Measurements from ENCODE around the gene SIL1.
"Not testable (repeated sequence)": the region's sequence is repeated elsewhere in the genome, so short reads cannot be mapped to it uniquely, and the experiment has no call there.

Gene SIL1

DNA sequence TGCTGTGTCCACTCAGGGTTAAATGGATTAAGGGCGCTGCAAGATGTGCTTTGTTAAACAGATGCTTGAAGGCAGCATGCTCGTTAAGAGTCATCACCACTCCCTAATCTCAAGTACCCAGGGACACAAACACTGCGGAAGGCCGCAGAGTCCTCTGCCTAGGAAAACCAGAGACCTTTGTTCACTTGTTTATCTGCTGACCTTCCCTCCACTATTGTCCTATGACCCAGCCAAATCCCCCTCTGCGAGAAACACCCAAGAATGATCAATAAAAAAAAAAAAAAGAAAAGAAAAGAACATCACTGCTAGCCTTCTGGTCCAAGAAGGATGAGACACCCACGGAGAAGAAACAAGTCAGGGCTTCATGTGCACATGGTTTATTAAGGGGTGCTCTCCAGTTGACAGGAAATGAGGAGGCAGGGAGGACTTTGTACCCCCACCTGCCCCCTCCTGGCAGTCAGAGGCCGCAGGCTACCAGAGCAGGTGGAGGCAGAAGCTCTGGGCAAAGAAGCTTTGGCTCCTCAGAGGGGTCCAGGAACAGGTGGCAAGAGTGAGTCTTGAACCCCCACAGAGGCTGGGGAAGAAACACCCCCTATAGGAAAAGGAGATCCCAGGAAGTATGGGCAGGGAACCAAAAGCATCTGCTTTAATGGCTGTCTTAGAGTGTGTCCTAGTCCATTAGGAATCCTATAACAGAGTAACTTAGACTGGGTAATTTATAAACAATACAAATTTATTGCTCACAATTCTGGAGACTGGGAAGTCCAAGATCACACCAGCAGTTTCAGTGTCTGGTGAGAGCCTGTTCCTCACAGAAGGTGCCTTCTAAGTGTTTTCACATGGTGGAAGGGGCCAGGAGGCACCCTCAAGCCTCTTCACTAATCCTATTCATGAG is 140.9 kb downstream of the SIL1 start:
- not testable (repeated sequence) for DNase-seq (ENCODE audit: low read depth); H3K4me3 ChIP-seq (ENCODE audit: low read depth, low read length)

DNA sequence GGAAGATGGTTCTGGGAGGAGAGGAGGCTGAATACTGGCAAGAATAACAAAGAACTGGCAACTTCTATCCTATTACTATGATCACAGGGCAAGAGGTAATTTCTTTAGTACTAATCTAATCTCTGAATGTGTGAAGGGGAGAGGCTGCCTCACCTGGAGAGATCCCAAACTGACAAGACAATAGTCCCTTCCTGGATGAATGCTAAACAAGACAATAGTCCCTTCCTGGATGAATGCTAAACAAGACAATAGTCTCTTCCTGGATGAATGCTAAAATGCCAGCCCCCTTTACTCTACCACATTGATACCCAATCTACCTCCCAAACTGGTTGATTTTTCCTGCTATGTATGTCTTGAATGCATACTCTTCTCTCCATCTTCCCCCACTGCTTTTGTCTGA is 145.2 kb downstream of the SIL1 start:
- DNase-seq (ENCODE audit: low read depth), result no peak
- H3K4me3 ChIP-seq (ENCODE audit: low read depth, low read length), result no peak overlapping the region

DNA sequence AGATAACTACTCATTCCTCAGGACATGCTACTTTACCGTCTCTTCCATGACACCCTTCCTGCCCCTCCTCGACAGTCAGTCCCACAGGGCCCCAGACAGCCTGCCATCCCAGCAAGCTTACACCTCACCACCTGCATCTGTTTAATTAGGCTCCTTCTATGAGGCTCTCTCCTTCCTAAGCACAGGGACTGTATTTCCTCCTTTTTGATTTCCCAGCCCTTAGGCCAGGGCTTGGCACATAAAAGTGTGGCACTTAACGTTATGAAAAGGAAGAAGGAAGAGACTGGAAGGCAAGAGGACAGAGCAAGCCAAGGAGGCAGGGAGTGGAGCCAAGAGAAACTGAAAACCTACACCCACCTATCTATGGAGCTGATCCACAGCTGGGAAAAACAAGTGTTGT is 146.8 kb downstream of the SIL1 start:
- no peak for DNase-seq (ENCODE audit: low read depth)

DNA sequence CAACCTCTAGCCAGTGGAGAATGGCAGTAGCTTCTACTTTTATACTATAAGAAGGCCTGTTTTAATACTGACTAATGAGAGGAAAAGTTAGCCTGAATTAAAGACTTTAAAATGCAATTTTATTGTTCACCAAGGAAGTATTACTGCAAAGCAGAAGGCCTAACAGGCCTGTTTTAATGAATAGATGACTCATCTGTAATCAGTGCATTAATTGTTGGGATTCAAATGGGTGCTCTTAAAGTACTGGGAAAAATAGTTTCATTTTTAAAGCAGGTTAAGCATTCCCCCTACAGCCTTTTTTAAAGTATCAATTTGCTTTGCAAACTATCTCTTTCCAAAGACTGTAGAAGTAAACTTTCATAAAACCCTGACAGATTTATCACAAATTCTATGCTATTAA is 147.7 kb downstream of the SIL1 start:
- no peak for DNase-seq (ENCODE audit: low read depth)
- H3K4me3 ChIP-seq (ENCODE audit: low read depth, low read length), result no peak overlapping the region

More for the DNA sequence above, 146.8 kb downstream of the SIL1 start:
- H3K4me3 ChIP-seq (ENCODE audit: low read depth, low read length), result no peak overlapping the region

DNA sequence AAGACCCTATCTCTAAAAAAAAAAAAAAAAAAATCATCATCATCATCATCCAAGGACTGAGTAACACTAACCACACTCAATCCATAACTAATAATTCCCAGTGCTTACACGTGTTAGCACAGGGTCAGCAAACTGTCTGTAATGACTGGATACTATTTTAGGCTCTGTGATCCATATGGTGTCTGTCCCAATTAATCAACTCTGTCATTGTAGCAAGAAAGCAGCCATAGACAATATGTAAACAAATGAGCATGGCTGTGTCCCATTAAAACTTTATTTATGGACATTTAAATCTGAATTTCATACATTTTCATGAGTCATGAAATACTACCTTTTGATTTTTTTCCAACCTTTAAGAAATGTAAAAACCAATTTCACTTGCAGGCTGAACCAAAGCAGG is 148.4 kb downstream of the SIL1 start:
- H3K4me3 ChIP-seq (ENCODE audit: low read depth, low read length), result no peak overlapping the region
- no peak for DNase-seq (ENCODE audit: low read depth)

DNA sequence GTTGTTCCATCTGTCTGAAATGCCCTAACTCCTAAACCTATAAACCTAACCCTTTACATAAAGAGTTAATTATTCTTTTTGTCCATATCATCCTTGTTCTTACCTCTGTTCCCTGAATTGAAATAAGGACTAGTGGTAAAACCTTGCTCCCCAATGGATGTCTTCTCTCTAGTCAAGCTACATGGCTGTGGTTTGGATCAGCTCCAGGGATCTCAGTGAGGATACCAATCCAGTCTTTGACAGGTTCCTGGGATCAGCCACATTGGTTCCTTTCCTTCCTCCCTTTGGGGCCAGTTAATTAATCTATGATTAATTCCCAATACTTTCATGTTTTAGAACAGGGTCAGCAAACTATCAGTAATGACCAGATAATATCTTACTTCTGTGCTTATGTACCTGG is 151.6 kb downstream of the SIL1 start:
- DNase-seq (ENCODE audit: low read depth), result no peak
- no peak overlapping the region for H3K4me3 ChIP-seq (ENCODE audit: low read depth, low read length)

DNA sequence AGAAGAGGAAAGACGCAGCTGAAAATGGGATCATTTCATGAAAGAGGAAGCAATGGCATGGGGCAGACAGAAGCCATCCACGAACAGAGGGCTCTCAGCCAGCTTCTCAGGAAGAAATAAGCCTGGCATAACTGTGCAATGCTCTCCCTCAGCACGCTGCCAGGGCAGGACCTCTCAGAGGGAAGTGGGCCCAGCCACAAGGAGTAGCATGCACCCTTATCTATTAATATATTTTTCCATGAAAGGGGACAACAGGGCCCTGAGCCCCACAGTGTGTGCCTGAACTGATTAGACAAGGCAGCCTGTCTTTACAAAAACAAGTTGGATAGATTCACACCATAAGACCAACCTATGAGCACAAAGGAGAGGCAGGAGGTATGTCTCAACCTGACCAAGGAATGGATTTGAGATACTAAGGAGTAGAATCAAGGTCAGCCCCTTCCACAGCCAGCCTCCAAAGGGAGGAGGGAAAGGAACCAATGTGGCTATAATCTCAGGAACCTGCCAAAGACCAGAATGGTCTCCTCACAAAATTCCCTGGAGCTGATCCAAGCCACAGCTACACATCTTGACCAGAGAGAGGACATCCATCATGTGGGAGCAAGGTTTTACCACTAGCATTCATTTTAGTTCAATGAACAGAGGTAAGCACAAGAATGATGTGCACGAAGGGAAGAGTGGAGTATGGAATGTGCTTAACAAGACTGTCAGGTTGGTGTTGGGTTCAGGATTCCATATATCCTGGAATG is 154.8 kb downstream of the SIL1 start:
- no peak overlapping the region for H3K4me3 ChIP-seq (ENCODE audit: low read depth, low read length)
- no peak for DNase-seq (ENCODE audit: low read depth)

DNA sequence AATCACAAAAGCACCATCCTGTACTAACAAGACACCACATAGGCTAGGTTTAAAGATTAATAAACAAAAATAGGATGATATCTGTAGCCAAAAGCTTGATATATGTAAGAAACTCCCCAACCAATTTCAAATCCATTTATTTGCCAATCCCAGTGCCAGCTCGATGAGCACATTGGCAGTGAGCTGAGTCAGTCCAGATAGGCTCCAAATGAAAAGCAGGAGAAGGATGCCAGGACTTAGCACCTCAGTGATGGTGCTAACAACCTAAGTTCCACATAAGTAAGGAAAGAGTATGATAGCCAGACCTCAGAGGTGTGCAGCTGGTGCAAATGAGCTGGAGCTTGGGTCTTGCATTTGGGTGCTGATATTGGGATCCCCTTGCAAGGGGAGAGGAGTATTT is 158.1 kb downstream of the SIL1 start:
- no peak overlapping the region for H3K4me3 ChIP-seq (ENCODE audit: low read depth, low read length)
- DNase-seq (ENCODE audit: low read depth), result no peak

DNA sequence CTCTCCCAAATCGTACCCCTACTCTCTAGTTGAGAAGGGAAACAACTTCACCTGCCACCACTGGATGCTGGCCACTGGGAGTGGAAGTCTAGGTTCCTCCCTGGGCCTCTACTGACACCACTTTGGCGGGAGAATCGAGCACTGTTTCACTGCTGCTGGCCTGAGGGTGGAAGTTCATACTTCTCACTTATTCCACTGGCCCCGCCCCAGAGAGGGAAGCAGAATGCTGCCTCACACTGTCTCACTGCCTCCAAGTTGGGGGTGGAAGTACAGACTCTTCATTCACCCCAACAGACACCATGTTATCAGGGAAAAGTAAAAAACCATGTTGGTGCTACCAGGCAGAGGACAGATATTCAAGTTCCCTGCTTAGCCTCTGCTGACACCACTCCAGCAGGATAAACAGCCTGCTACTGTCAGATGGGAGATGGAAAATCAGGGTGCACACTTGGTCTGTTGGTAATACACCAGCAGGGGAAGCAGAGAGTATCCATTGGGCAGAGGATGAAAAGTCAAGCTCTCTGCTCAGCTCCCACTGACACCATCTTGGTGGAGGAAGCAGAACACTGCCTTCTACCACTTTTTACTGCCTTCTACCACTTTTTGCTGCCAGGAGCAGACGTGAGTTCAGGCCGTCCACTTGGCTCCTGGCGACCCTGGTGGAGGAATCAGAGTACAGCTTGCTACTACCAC is 159.4 kb downstream of the SIL1 start:
- DNase-seq (ENCODE audit: low read depth), result no peak
- H3K4me3 ChIP-seq (ENCODE audit: low read depth, low read length), result no peak overlapping the region

DNA sequence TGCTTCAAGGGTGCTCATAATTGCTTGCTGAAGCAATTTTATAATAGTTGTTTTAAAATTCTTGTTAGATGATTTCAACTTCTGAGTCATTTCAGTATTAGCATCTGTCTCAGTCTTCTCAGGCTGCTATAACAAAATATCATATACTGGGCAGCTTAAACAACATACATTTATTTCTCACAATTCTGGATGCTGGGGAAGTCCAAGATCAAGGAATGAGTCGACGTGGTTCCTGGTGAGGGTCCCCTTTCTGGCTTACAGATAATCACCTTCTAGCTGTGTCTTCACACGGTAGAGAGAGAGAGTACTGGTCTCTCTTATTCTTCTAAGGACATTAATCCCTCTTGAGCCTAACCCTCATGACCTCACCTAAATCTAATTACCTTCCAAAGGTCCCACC is 160.4 kb downstream of the SIL1 start:
- DNase-seq (ENCODE audit: low read depth), result no peak
- H3K4me3 ChIP-seq (ENCODE audit: low read depth, low read length), result no peak overlapping the region

DNA sequence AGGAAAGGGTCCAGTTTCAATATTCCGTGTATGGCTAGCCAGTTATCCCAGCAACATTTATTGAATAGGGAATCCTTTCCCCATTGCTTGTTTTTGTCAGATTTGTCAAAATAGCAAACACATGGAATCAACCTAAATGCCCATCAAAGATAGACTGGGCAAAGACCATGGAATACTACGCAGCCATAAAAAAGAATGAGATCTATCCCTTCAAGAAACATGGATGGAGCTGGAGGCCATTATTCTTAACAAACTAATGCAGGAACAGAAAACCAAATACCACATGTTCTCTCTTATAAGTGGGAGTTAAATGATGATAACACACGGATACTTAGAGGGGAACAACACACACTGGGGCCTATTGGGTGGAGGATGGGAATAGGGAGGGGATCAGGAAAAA is 161.8 kb downstream of the SIL1 start:
- not testable (repeated sequence) for H3K4me3 ChIP-seq (ENCODE audit: low read depth, low read length); DNase-seq (ENCODE audit: low read depth)

DNA sequence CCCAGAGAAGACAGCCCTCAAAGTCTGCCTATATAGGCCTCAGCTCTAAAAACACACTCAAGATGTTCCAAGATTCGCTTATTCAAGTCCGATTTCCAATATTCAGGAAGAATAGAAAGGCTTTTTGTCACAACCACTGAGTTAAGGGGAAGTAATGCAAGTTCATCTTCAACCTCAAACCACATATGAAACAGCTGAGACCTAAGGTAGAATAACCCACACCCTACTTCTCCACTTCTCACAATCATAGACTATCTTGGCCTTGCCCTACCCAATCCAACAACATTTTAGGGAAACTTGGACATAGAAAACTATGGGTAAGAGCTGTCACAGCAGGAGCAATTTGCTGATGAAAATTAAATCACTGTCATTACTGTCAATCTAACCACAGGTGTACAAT is 171.0 kb downstream of the SIL1 start:
- no peak for DNase-seq (ENCODE audit: low read depth)
- H3K4me3 ChIP-seq (ENCODE audit: low read depth, low read length), result no peak overlapping the region

DNA sequence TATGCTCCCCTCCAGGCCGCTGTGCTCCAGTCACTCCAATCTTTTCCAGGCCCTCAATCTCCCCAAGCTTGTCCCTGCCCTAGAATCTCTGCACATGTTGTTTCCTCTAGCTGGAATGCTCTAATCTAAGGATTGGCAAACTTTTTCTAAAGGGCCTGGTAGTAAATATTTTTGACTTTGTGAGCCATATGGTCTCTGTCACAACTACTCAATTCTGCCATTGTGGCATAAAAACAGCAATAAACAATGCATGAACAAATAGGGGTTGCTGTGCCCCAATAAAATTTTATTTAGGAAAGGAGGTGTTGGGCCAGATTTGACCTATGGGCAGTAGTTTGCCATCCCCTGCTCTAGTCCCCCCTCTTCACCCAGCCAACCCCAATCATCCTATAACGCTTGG is 172.5 kb downstream of the SIL1 start:
- no peak overlapping the region for H3K4me3 ChIP-seq (ENCODE audit: low read depth, low read length)
- DNase-seq (ENCODE audit: low read depth), result no peak

DNA sequence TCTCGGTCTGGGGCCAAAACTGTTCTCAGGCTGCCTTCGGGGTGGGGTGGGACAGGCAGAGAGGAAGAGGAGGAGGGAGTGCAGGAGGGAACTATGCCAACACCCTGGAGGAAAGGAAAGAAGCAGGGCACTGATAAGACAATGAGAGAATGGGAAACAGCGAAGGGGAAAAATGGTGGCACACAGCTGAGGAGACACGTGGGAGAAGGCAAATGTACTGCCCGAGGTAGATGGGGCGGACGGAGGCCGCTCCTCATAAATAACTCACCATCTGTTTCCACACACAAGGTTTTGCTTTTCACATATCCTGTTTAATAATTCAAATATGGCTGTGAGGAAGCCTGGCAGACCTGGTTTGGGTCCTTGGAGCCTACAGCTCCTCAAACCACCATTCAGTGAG is 174.9 kb downstream of the SIL1 start:
- DNase-seq (ENCODE audit: low read depth), result no peak
- no peak overlapping the region for H3K4me3 ChIP-seq (ENCODE audit: low read depth, low read length)

DNA sequence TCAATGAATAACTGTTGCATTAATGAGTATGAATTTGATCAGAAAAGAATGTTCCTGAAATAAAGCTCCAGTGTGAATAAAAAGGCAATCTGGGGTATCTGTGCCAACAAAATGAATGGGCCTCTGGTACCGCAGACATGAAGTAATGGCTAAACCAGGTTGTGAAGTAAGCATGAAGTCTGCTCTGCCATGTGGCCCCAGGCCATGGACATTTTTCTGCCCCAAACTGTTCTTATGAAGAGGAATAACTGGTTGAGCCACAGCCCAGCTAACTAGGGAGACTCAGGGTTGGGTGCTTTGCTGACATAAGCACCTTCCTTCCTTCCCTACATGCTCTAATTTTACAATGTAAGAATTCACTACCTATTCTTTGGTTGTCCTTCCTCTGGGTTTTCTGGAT is 175.6 kb downstream of the SIL1 start:
- DNase-seq (ENCODE audit: low read depth), result no peak
- no peak overlapping the region for H3K4me3 ChIP-seq (ENCODE audit: low read depth, low read length)

DNA sequence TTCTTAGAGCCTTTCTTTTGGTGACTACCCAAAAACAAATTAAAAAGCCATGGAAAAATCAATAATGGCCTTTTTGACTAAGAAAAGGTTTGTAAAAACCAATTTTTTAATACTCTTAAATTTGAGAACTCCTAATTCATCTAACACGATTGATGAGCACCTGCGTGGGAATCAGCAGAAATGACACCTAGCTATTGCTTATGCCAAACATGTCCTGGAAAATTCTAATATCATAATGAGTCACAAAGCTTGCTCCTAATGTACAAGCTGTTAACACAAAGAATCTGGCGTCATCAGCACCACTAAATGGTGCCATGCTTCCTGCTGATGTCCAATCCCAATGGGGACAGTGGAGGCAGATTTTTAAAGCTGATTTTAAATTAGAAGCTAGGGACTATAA is 176.8 kb downstream of the SIL1 start:
- no peak overlapping the region for H3K4me3 ChIP-seq (ENCODE audit: low read depth, low read length)
- no peak for DNase-seq (ENCODE audit: low read depth)

DNA sequence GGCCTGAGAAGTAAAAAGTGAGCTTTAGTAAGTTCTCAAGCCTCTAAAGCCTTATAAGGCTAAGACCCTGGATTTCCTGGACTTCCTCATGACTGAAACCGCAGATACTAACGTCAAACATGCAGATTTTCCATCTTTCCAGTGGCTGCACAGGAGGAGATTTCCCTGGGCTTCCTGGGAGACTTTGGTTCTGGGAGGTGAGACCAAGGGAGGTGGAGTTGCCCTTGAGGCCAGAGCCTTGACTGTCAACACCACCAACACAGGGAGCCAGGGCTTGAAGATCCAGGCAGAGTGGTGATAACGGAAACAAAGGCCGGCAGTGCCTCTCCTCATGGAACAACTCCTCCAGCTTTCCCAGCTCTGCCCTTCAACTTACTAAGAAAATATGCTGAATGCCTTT is 178.3 kb downstream of the SIL1 start:
- DNase-seq (ENCODE audit: low read depth), result no peak
- H3K4me3 ChIP-seq (ENCODE audit: low read depth, low read length), result no peak overlapping the region

DNA sequence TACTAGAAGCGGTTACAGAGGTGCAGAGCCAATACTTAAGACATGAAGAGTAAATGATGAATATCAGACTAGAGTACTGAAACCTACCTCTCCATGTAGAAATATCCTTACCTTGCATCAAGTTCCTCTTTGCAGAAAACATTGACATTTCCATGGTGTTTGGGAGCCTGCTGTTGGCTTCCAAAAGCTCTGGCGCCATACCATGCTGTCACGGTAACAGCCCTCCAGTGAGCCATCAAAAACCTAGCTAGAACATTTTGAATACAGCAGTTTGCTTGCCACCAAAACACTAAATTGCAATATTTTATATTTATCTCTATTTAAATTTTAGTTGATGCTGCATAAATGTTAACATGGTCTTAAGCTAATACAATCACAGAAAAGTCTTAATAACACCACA is 179.0 kb downstream of the SIL1 start:
- H3K4me3 ChIP-seq (ENCODE audit: low read depth, low read length), result no peak overlapping the region
- no peak for DNase-seq (ENCODE audit: low read depth)

DNA sequence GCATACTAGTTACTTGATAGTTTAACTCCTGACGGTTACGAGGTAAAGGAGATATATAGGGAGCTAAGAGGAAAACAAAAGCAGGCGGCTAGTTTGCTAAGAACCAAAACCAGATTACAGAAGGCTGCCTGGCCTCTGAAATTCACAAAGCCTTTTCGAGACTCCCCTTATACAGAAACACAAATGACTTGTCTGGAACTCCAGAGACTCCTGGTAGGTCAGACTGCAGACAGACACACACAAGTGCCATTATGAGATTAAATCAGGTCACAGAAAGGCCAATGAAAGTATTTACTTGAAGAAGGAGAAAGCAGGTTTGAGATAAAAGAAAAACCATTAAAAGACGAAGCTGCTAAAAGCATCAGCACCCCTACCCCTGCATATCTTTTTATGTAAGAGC is 180.5 kb downstream of the SIL1 start:
- no peak overlapping the region for H3K4me3 ChIP-seq (ENCODE audit: low read depth, low read length)
- no peak for DNase-seq (ENCODE audit: low read depth)

DNA sequence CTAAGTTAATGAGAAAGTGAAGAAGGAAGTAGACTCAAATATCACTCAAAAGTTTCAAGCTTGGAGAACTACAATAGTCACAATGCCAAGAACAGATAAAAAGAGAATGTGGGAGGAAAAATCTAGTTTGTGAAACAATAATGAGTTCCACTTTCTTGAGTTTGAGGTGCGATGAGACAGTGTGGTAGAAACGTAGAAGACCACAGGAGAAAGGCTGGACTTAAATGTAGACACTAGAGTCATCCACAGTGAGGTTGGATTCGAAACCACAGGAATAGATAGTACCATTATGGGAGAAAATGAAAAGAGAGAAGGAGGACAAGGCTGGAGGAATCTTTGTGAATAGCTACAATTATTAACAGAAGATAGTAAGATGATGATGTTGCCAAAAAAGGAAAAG is 182.0 kb downstream of the SIL1 start:
- no peak overlapping the region for H3K4me3 ChIP-seq (ENCODE audit: low read depth, low read length)
- no peak for DNase-seq (ENCODE audit: low read depth)
